Stimulated activated CD8-positive, alpha-beta memory T cell treated with anti-CD3 and anti-CD28 coated beads, Interleukin-12 subunit alpha, Interleukin-12 subunit beta, amount 100 ng/mL, for 1 hour (primary cell): ENCODE measurements around the gene TFR2.
A peak's percentile ranks its signal among the peaks of the same experiment; 100 is the strongest.

Experiments
- DNase-seq: peaks from one replicate; pipeline ENCODE4 v3.0.0-alpha.2; 2020; ENCODE audit warnings: low read depth

Gene TFR2

GRCh38 chr7:100654908-100655831 lies 13.8 kb upstream of the TFR2 start:
- DNase-seq: no peak

- DNase-seq: no peak
Measured at GRCh38 chr7:100649826-100650565, 8.6 kb upstream of the TFR2 start.

- no peak for DNase-seq
Measured at GRCh38 chr7:100642534-100642907, 1.2 kb upstream of the TFR2 start.

GRCh38 chr7:100641860-100642533 lies 645 bp upstream of the TFR2 start:
- no peak for DNase-seq

GRCh38 chr7:100640517-100641440 lies 573 bp downstream of the TFR2 start:
- no peak for DNase-seq

- DNase-seq: no peak
Measured at GRCh38 chr7:100639995-100640516, 1.3 kb downstream of the TFR2 start.

GRCh38 chr7:100632951-100633717 lies 8.2 kb downstream of the TFR2 start:
- peak; percentile 39 for DNase-seq

GRCh38 chr7:100630066-100630465 lies 11.3 kb downstream of the TFR2 start:
- DNase-seq: no peak

- no peak for DNase-seq
Measured at GRCh38 chr7:100629117-100629716, 12.1 kb downstream of the TFR2 start.

- DNase-seq: no peak
Measured at GRCh38 chr7:100627238-100627549, 14.2 kb downstream of the TFR2 start.

GRCh38 chr7:100626530-100627237 lies 14.7 kb downstream of the TFR2 start:
- peak; percentile 82 for DNase-seq

- DNase-seq: no peak
Measured at GRCh38 chr7:100626055-100626454, 15.3 kb downstream of the TFR2 start.

GRCh38 chr7:100623951-100624824 lies 17.2 kb downstream of the TFR2 start:
- DNase-seq: no peak

GRCh38 chr7:100621554-100621953 lies 19.8 kb downstream of the TFR2 start:
- DNase-seq: no peak

GRCh38 chr7:100620804-100621203 lies 20.5 kb downstream of the TFR2 start:
- no peak for DNase-seq

- no peak for DNase-seq
Measured at GRCh38 chr7:100620239-100620638, 21.1 kb downstream of the TFR2 start.

GRCh38 chr7:100614308-100614861 lies 27.0 kb downstream of the TFR2 start:
- no peak for DNase-seq
